GM12873 (cell line): Measurements from ENCODE around the gene NACAD.

Source experiments
- TF ChIP-seq, protein P1 (sequence below): IDR thresholded peaks from 2 replicates; pipeline ENCODE4 v1.5.1; 2012; ENCODE audit warnings: low read depth, mild to moderate bottlenecking, moderate library complexity, low read length, control low read depth; ENCODE audit not compliant: insufficient read depth; ENCODE audit errors: missing control alignments

NACAD gene

DNA sequence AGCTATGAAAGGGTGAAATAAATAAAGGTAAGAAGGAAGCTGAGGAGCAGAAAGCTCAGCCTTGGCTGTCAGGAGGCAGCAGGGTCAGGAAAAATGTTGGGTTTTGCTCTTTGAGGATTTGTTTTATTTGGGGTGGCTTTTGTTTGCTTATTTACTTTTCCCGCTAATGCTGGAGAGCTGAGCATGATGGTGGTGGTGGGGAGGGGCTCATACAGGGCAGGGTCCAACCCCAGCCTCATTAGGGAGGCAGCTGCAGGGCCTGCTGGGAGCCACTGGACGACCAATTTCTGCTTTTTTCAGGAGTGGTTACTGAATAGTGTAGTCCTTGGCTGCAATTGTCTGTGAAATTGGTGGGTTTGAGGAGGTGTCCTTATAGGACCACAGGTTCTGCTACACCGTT is 52.5 kb downstream of the NACAD start:
- TF ChIP-seq, protein P1, sequence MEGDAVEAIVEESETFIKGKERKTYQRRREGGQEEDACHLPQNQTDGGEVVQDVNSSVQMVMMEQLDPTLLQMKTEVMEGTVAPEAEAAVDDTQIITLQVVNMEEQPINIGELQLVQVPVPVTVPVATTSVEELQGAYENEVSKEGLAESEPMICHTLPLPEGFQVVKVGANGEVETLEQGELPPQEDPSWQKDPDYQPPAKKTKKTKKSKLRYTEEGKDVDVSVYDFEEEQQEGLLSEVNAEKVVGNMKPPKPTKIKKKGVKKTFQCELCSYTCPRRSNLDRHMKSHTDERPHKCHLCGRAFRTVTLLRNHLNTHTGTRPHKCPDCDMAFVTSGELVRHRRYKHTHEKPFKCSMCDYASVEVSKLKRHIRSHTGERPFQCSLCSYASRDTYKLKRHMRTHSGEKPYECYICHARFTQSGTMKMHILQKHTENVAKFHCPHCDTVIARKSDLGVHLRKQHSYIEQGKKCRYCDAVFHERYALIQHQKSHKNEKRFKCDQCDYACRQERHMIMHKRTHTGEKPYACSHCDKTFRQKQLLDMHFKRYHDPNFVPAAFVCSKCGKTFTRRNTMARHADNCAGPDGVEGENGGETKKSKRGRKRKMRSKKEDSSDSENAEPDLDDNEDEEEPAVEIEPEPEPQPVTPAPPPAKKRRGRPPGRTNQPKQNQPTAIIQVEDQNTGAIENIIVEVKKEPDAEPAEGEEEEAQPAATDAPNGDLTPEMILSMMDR = no peak

DNA sequence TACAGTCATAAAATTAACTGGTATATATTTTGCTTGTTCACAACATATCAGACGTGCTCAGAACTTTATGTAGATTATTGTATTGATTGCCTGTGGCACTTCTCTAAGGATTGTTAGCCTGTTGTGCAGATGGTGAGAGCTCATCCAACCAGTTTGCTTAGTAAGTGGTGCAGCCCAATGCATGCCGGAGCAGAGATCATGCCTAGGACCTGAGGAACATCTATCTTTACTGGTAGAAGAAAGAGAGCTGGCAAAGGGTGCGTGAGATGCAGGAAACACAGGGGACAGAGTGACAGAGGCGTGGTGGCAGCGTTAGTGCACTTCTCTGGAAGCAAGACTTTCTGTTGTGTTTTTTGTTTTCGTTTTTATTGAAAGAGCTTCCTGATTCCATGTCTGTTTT is 52.9 kb downstream of the NACAD start:
- TF ChIP-seq, protein P1 = no peak

- TF ChIP-seq, protein P1 = no peak
Measured at GRCh38 chr7:45035371-45035770, 53.4 kb downstream of the NACAD start.

- TF ChIP-seq, protein P1 = no peak
Measured at GRCh38 chr7:45033931-45034290, 54.9 kb downstream of the NACAD start.

- TF ChIP-seq, protein P1 = no peak
Measured at GRCh38 chr7:45033261-45033930, 55.4 kb downstream of the NACAD start.

DNA sequence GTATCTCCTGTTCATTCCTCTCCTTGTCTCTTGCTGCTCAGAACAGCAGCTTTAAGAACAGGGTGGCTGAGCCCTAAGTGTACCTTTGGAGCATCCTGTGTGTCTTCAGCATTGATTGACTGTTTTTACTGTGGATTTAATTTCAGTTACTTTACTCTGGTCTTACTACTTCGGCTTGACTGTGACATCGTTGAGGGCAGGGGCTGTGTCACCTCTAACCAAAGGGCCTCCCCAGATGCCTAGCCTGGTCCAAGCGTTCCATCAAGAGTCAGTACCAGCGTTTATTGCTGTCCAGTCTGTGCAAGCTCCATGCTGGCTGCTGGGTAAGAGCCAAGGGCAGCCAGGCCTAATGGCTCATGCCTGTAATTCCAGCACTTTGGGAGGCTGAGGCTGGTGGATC is 56.3 kb downstream of the NACAD start:
- TF ChIP-seq, protein P1 = no peak

GRCh38 chr7:45031829-45032228 is 56.9 kb downstream of the NACAD start:
- TF ChIP-seq, protein P1 = no peak
